AG04450 (cell line): ENCODE data around the gene EIF1AY. TPM values are rescaled to one million over a fixed set of nuclear protein-coding genes. Genes with fewer than 3 reads are reported as not detected.

Experiments used
- CTCF ChIA-PET: fragments of 300-600, 350-600 bp; formaldehyde crosslinking; extraction: SDS; loops from one replicate; lab custom pipeline; 2022; ENCODE audit warnings: antibody characterized with exemption, inconsistent platforms; lab: Charles Lee
- POLR2A ChIA-PET: fragments of 350-600 bp; formaldehyde crosslinking; extraction: SDS; loops from one replicate; lab custom pipeline; 2021; ENCODE audit warnings: antibody characterized with exemption, inconsistent platforms; lab: Yijun Ruan, JAX
- DNase-seq: peaks from one replicate; pipeline ENCODE4 v3.0.0-alpha.2; 2011; ENCODE audit warnings: low read depth, low spot score
- H3K27ac ChIP-seq: one replicate; pipeline ENCODE4 v1.5.1; 2012; ENCODE audit warnings: low read depth, low read length, control low read depth
- H3K27me3 ChIP-seq: one replicate; pipeline ENCODE4 v1.6.0; 2012; ENCODE audit warnings: low read length; ENCODE audit not compliant: control insufficient read depth, insufficient read depth
- H3K4me3 ChIP-seq: 2 replicates; pipeline ENCODE4 v1.5.1; 2011; ENCODE audit warnings: mild to moderate bottlenecking, low read depth, low read length, control low read depth
- H3K9me3 ChIP-seq: 2 replicates; pipeline ENCODE4 v1.5.1; 2012; ENCODE audit warnings: low read length; ENCODE audit not compliant: control insufficient read depth, insufficient read depth
- CTCF ChIP-seq: IDR thresholded peaks from 2 replicates; pipeline ENCODE4 v1.5.1; 2011; ENCODE audit warnings: low read depth, low read length, control low read depth, inconsistent platforms
- polyA minus RNA-seq: library from RNA; depleted of rRNA, polyadenylated mRNA; stranded (reverse); fragments of >200 nt; gene quantifications from 2 replicates; pipeline ENCODE4 v1.2.3, GENCODE V29; 2011; rRNA and poly(A)+ RNA removed
- polyA plus RNA-seq: library from polyadenylated mRNA; depleted of rRNA; stranded (reverse); fragments of >200 nt; gene quantifications from 2 replicates; pipeline ENCODE4 v1.2.3, GENCODE V29; 2011; rRNA removed

EIF1AY gene
- polyA plus RNA-seq (19.3 and 32.0 TPM in 2 replicates), polyA minus RNA-seq (3.1 and 4.0 TPM in 2 replicates)

GRCh38 chrY:20575531-20576121 is at the start of gene EIF1AY:
EIF1AY (plus strand) TSS chrY:20575776; CDS start chrY:20575872, 96 bp downstream.
- ChIA-PET CTCF (no interaction called here), POLR2A (interaction anchor here (1.1 kb wide), 1 partner anchor 15 kb away, joined by 3 read pairs; no protein-coding TSS in a partner anchor)
- peak; percentile 76 for DNase-seq
- Histone ChIP-seq H3K4me3 (peak within 1 kb of the TSS; percentile 85), H3K9me3 (no peaks in the 10 kb centered on the region), H3K27me3 (no peaks in the 10 kb centered on the region), H3K27ac (peak within 1 kb of the TSS; percentile 93)
- TF ChIP-seq CTCF: no peak

GRCh38 chrY:20528435-20528834 is 47.1 kb upstream of the EIF1AY start:
- DNase-seq: no peak
- Histone ChIP-seq H3K4me3 (no peak overlapping the region), H3K27ac (no peak overlapping the region), H3K27me3 (no peaks in the 10 kb centered on the region), H3K9me3 (no peaks in the 10 kb centered on the region; the same call in 1 of the 2 replicates)
- no peak for TF ChIP-seq CTCF
- POLR2A ChIA-PET: no interaction called here
- CTCF ChIA-PET: no interaction called here

- CTCF ChIA-PET: no interaction called here
- TF ChIP-seq CTCF: no peak
- no peak overlapping the region for H3K4me3 ChIP-seq
- POLR2A ChIA-PET: no interaction called here
- no peak overlapping the region for H3K27ac ChIP-seq
- DNase-seq: no peak
- no peaks in the 10 kb centered on the region for H3K27me3 ChIP-seq
- H3K9me3 ChIP-seq: no peaks in the 10 kb centered on the region
These were observed 37.4 kb upstream of the EIF1AY start for GRCh38 chrY:20538186-20538585.

GRCh38 chrY:20538933-20539332 is 36.6 kb upstream of the EIF1AY start:
- no peak overlapping the region for H3K4me3 ChIP-seq
- no peaks in the 10 kb centered on the region for H3K27me3 ChIP-seq
- no peak for DNase-seq
- CTCF ChIA-PET: no interaction called here
- H3K27ac ChIP-seq: no peak overlapping the region
- no peaks in the 10 kb centered on the region for H3K9me3 ChIP-seq
- POLR2A ChIA-PET: no interaction called here
- no peak for TF ChIP-seq CTCF

- Histone ChIP-seq H3K27ac (no peak overlapping the region), H3K9me3 (no peaks in the 10 kb centered on the region), H3K27me3 (no peaks in the 10 kb centered on the region), H3K4me3 (no peak overlapping the region)
- no peak for DNase-seq
- no peak for TF ChIP-seq CTCF
- POLR2A ChIA-PET: no interaction called here
- CTCF ChIA-PET: no interaction called here
These were observed 31.1 kb upstream of the EIF1AY start for GRCh38 chrY:20544451-20544960.
